ENCODE results near the gene TSSK6.
"Not testable (repeated sequence)": the region's sequence is repeated elsewhere in the genome, so short reads cannot be mapped to it uniquely, and the experiment has no call there.

The TSSK6 gene

DNA sequence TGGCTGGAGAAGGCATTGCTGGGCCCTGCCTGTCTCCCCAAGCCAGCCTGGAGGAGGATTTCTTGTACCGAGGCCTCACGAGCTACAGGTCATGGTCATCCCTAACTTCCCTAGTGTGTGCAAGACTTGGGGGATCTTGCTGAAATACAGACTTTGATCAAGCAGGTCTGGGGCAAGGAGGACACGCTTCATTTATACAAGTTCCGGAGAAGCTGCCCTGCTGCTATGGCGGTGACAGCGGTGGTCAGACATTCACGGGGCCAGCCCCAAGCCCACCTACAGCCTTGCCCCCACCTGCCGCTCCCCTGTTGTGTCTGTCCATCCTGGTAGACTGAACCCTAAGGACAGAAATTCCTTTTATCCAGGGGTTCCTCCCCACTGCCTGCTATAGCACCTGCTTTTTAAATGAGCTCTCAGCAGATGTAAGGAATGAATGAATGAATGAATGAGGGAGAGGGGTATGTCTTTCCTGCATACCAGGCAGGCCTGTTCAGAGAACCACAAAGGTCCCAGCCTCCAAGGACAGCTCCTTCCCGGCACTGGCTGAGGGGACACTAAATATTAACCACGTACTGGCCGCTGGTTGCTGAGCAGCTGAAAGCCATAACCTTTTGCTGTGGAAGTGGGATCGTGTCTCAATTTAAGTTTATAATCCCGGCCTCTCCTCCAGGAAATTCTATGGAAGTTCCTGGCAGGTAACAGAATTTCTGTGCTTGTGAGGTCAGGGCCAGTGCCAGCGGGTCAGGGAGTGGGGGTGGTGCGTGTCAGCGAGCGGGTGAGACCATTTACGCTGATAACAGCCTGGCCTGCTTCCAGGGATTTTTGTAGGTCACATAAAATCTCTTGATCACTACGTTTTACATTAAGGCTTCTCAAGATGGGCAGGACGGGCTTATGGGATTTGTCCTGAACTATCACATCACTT, 27.1 kb downstream of the TSSK6 start:
- no peak for DNase-seq (ENCODE audit: low spot score)

DNA sequence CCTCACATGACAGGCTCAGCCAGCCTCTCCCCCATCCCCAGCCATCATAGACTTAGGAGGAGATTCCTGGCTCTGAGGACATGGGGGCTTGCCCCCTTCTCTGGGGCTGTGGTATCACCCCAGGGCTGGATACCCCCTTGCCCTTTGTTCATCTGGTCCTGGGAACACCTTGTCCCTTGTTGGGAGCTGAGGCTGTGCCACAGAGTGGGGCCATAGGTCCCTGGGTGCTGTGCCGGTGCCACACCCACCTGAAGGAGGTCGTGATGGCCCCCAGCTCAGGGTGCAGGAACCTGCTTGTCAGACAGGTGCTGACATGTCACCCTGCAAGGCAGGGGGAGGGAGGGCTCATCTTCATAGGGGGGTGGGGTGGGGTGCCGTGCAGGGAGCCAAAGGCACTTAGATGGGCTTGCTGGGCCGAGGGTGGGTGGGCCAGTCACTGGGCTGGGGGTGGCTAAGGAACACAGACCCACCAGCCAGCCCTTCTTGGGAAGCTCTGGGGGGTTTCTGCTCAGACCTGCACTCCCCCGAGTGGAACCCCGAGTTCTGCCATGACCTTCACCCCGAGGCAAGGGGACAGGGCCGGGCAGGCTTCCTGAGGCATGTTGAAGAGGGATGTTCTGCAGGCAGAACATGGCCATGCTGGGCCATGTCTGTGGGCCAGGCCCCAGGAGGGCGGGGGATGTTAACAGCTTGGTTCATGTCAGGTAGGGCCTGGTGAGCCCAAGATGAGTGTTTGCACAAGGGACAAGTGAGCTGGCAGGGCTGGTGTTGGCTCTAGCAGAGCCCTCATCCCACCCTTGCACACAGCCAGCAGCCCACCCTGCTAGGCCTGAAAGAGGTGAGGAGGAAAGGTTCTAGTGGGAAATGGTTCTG, 28.0 kb downstream of the TSSK6 start:
- DNase-seq (ENCODE audit: low spot score), result no peak

DNA sequence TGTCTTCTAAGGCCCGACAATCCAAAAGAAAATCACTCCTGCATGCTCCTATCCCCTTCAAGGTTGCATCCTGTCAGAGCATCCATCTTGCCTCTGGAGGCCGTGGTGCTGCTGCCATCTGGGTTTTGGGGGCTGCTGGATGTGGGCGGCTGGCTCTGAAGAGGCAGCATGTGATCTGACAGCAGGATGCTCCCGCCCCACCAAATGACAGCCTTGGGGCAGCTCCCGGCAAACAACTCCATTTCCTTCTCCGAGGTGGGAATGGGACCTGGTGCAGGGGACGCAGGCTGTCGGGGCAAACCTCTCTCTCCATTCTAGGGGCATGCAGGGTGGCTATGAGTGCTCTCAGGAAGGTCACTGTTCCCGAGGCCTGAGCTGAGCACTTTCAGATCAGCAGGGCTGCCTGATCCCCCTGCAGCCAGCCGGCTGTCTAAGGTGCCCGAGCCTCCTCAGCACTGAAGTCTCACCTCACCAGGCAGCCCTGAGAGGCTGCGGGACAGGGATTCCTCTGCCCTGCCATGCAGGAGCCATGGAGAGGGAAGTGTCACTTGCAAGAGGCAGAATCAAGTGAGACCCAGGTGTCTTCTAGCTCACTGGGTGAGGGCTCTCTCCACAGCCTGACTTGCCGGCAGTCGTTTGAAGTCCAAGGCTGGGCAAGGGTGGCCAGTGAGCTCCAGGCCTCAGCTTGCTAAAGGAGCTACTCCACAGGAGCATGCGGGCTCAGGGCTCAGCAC, 28.8 kb downstream of the TSSK6 start:
- DNase-seq (ENCODE audit: low spot score), result no peak

DNA sequence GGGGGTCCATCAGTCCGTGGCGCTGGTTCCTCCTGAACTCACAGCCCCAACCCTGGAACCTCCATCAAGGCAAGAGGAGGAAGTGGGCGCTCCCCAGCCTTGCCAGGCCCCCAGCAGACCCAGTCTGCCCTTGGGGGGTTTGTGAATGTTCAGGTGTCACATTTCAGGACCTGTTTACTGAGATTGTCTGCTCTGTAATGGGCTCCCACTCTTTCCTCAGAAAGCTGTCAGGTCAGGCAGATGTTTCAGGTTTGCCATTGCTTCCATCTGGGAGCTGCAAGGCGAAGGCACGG, 29.4 kb downstream of the TSSK6 start:
- no peak for DNase-seq (ENCODE audit: low spot score)

DNA sequence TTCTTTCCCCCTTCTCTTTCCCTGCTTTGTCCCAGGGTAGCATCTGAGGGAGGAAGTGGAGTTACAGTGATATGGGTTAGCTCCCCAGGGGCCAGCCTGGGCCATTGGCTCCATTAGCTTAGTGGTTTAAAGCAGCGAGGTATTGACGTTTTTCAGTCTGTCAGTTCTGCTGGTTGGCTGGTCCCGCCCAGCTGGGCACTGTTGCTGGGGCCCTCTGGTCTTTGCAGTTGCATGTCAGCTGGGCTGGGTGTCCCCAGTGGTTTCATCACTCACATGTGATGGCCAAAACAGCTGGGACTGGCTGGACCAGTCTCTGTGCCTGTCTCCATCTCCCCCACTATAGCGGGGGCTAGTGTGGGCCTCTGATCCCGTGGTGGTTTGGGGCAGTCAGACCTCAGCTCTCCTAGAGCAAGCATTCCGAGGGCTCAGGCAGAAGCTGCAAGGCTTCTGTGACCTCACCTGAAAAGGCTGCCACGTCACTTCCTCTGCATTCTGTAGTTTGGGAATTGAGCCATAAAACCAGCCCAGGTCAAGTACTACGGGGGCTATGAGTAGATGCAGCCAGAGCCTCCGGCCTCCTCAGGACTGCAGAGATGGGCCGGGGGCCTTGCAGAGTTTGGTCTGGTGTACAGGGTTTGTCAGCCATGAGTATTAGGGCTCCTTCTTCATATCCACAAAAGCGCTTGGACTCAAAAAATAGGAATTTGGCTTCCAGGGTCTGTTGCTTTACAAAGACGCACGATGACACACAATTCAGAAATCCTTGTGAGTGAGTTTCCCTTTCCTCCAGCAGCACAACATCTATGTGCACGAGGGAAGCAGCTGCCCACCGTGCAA, 30.0 kb downstream of the TSSK6 start:
- no peak for DNase-seq (ENCODE audit: low spot score)

DNA sequence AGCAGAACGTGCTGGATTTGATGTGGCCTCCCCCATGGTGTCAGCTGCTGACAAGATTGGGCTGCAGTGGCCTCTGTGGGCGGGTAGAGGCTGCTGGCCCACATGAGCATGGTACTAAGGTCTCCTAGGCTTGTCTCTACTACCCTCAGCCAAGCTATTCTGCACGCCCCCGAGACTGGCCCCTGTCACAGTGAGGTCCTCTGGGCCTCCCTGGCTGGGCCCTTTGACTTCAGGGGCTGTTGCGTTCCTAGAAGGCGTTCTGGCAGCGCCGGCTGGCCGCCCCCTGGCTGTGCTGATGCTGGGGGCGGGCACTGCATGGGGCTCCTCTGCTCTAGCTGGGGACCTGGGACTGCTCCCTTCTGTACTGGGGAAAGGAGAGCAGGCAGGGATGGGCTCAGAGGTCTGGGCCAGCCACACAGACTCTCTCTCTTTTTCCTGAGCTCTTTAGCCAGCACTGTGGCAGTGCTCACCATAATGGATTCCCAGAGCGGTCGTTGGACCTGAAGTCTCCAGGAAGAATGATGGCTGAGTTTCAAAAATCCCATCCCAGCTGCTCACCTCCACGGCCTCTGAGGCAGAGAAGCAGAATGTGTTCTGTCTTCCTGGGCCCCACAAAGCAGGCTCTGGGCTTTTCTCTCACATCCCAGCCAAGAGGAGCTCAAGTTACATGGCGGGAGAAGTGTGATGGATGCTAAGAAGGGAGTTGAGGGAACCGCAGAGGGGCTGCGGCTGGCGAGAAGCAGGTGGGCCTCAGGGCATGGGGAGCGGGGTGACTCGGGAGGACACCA, 32.3 kb downstream of the TSSK6 start:
- no peak for DNase-seq (ENCODE audit: low spot score)

DNA sequence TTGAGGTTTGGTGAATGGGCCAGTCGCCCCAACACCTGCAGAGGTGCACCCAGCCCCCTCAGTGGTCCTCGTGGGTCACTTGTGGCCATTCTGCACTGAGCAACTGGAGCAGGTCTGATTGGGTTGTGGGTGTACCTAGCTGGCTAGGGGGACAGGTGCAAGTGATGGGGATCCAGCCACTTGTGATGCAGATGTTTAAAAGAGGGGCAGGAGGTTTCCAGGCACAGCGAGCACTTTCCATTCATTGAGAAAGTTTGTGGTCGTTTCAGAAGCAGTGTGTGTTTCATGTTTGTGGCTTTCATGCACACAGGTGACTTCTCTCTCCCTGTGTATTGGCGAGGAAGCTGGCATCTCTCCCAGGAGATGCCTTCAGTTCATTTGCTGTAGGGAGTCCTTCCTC, 34.7 kb downstream of the TSSK6 start:
- no peak for DNase-seq (ENCODE audit: low spot score)

DNA sequence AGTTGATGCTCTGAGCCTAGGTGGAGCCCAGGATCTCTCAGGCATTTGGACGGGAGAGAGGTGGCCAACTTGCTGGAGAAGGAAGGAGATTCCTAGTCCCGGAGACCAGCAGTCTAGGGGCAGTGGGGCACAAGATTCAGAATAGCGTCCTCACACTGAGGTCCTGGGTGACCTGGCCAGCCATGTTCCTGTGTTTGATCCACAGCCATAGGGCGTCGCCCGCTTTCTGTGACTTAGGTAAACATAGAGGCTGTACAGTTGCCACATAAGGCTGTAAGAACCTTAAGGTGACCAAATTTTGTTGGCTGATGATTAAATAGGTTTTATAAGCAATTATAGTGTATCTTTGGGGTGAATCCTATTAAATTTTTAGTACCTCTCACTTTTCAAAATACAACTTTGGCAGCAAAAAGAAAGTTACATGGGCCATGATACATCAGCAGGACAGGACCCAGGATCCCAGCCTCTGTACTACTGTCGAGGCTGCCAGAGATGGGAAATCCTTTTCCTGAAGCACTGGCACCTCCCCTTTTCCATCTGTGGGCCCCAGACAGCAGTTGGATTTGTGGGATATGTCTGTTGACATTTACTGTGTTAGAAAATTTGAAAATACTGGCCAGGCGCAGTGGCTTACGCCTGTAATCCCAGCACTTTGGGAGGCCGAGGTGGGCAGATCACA, 37.5 kb downstream of the TSSK6 start:
- DNase-seq (ENCODE audit: low spot score), result no peak

DNA sequence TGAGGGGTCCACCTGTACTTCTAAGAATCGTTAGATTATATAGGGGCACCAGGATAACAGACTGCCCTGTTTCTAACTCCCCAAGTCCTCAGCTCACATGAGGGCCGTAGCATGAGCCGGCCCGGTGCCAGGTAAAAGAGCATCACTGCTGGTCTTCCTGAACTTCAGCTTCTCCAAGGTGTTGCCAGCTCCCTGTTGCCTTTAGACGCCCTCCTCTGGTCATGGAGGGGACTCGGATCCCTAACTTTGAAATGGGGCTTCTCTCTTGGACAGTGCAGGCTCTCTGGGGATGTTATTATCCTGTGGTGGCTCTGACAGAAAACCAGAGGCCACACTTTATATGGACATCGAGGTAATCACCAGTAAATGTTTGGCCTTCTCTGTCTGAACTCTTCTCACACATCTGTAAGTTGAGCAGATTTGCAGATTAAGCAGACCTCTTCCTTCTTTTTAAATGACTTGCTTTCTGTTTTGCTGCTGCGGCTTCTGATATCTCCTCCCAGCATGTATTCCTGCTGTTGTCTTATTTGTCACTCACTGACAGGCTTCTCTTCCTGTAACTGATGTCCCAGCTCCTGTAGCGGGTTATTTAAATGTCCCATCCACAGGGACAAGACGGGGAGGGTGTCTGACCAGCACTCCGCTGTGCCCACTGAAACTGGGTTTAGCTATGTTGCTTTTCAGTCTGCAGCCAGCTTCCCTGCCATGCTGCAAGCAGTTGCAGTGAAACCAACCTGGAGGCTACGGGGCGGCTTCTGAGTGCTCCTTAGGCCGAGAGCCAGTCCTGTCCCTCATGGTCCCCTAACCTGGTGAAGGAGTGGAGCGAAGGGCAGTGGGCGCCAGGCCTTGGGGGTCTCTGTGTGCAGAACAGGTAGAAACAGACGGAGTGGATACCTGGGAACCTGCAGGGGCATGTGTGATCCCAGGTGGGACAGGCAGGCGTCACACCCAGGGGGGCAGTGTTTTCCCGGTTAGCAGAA, 39.2 kb downstream of the TSSK6 start:
- DNase-seq (ENCODE audit: low spot score), result peak; percentile 64

DNA sequence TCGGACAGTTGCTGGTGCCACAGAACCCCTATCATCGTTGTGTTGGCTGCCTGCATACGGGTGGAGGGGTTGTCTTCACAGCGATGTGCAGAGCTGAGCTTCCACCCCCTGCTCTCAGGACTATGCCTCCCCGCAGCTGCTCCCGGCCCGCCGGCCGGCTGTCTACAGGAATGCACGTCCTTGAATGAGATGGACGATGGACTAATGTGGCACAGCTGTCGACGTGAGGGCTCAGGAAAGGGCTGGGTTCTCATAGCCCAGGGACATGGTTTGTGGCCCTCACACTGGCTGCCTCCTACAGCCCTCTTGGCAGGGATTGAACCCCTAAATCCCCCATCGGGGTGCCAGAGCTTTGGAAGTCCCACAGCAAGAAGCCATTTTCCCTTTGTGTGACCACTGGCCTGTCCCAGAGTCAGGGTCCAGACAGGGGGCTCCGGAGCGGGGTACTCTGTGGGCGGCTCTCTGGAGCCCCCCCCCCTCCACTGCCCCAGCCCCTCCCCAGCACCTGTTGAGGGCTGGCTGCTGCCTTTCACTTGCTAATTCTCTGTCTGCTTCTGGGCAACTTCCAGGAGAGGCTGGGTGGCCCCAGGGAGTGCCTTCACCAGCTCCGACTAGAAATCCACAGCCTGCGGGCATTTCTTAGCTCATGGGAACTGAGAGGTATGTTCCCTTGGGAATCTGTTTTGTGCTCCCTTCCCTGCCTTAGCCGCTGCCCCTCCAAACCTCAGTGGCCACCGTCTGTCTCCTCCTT, 40.2 kb downstream of the TSSK6 start:
- peak; percentile 59 for DNase-seq (ENCODE audit: low spot score)

DNA sequence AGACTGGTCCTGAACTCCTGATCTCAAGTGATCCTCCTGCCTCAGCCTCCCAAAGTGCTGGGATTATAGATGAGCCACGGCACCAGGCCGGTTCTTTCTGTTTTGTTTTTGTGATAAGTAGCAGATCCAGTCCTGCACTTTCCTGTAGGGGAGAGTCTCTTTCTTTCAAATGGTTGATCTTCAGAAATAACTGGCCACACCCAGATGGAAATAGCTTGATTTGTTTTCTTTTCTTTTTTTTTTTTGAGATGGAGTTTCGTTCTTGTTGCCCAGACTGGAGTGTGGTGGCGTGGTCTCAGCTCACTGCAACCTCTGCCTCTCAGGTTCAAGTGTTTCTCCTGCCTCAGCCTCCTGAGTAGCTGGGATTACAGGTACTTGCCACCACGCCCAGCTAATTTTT, 43.2 kb downstream of the TSSK6 start:
- not testable (repeated sequence) for DNase-seq (ENCODE audit: low spot score)

DNA sequence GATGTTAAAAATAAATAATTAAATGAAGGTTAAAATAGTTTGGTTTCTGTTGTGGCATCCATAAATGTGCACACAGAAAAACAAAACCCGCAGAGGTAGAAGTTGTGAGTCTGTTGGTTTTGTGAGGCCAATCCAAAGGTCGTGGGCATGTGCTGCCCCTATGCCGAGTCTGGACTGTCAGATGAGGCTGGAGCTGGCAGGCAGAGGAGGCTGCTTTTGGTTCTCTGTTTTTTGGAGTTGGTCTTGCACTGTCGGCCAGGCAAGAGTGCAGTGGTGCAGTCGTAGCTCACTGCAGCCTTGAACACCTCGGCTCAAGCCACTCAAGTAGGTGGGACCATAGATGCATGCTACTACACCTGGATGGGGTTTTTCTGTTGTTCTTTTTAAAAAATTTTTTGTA, 43.7 kb downstream of the TSSK6 start:
- DNase-seq (ENCODE audit: low spot score), result no peak

DNA sequence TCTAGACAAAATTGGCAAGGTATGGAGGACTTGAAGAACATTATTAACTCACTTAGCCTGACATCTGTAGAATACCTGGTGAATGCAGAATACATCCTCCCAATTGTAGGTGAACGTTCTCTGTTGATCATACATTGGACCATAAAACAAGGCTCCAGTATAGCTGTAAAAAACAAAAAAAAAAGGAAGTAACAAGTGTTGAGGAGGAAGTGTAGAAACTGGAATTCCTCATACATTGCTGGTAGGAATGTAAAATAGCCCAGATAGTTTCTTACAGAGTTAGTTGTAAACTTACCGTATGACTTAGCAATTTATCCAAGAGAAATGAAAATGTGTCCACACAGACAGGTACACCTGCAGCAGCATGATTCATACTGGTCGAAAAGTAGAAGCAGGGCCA, 44.8 kb downstream of the TSSK6 start:
- no peak for DNase-seq (ENCODE audit: low spot score)

DNA sequence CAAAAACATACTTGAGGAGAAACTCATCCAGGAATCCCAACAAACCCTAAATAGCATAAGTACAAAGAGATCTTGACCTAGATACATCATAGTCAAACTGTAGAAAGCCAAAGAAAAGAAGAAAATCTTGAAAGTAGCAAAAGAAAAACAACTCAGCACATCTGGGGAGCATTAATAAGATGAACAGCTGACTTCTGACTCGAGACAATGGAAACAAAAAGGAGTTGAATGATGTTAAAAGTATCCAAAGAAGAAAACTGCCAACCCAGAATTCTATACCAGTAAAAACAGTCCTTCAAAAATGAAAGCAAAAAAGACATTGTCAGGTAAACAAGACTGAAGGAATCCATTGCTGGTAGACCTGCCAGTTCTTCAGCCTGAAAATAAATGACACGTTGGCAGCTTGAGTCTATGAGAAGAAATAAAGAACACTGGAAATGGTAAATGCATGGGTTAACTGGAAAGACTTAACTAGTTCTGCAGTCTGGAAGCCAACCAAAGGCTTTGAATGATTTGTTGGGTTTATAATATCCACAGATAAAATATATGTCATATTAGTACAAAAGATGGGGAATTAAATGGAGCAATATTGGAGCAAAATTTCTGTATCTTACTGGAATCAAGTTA, 46.8 kb downstream of the TSSK6 start:
- DNase-seq (ENCODE audit: low spot score), result no peak

DNA sequence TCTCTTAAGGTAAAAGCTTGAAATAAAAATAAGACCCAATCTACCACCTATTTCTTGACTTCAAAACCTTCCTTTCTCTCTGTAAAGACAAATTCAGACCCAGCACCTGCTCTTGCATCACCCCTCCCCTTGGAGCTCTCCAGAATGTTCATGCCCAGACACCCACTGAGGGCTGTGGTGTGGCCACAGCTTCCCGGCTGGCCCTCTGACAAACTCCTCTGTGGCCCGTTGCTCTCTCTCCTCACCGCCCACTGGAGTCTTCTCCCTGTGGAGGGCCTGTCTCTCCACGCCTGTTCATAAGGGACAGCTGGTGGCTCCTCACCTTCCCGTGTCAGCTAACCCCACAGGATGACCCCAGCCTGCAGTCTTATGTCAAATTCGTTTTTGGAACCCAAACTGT, 49.1 kb downstream of the TSSK6 start:
- no peak for DNase-seq (ENCODE audit: low spot score)

DNA sequence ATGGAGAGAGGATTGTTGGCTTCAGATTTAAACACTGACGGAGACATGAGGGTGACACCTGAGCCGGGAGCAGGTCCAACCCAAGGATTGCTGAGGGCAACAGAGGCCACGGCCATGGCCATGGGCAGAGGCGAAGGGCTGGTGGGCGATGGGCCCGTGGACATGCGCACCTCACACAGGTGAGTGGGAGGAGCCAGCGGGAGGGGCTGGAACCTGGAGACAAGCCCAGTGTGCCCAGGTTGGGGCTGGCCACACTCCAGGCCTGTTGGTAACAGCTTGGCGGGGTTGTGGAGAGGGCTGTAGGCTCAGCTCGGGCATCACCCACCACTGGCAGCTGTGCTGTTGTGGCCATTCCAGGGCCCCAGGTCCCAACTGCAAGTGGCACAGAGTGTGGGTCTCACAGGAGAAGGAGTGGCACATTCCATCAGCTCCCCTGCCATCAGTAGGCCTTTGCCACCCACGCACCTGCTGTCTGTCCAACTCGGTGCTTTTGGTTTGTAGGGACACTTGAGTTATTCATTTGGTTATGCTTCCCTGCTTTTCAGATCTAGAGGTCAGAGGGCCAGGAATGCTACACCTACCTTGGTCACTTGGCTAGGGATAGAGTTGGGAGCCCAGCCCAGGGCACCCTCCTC, 49.8 kb downstream of the TSSK6 start:
- no peak for DNase-seq (ENCODE audit: low spot score)

DNA sequence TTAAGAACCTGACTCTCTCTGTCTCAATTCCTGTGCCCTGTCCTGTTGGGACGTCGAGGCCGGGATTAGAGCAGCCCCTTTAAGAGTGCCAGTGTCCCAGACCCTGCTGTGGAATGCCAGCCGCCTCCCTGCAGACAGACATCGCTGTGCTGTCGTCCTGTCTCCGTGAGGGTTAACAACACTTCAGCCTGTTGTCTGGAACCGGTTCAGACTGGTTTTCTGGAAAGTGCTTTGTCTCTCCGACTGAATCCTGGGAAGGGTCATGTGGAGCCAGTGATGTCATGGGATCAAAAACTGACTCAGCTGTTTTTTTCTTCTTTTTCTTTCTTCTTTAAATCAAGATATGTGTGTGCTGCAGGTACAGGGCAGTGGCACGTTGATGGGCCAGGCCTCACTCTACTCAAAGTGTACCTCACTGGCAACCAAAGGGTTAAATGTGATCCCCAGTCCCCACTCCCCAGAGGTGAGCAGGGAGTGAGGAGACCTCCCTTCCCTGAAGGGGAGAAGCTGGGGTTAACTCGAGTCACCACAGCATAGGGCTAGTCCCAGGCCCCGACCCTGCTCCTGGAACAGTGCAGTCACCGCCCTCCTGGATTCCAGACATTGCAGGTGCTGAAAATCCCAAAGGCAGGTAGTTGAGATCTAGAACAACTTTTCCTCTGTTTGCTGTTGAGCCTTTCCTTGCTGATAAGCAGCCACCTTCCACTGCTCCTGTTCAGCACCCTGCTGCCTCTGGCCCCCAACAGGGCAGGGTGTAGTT, 50.8 kb downstream of the TSSK6 start:
- DNase-seq (ENCODE audit: low spot score), result peak; percentile 71

All from iPS-NIHi11 (cell line).